GM12875 (cell line): Measurements from ENCODE around the gene DHRS7.

ENCODE experiments used
- H3K4me3 ChIP-seq: one replicate; pipeline ENCODE4 v1.5.1; 2011; ENCODE audit warnings: low read depth, low read length, control low read depth
- TF ChIP-seq, protein P1 (sequence below): IDR thresholded peaks from 2 replicates; pipeline ENCODE4 v1.5.1; 2011; ENCODE audit warnings: low read depth, mild to moderate bottlenecking, control low read depth, inconsistent platforms, low read length, moderate library complexity, borderline replicate concordance; ENCODE audit not compliant: insufficient read depth

The DHRS7 gene

GRCh38 chr14:60133487-60133886 lies 31.7 kb downstream of the DHRS7 start:
- TF ChIP-seq, protein P1, sequence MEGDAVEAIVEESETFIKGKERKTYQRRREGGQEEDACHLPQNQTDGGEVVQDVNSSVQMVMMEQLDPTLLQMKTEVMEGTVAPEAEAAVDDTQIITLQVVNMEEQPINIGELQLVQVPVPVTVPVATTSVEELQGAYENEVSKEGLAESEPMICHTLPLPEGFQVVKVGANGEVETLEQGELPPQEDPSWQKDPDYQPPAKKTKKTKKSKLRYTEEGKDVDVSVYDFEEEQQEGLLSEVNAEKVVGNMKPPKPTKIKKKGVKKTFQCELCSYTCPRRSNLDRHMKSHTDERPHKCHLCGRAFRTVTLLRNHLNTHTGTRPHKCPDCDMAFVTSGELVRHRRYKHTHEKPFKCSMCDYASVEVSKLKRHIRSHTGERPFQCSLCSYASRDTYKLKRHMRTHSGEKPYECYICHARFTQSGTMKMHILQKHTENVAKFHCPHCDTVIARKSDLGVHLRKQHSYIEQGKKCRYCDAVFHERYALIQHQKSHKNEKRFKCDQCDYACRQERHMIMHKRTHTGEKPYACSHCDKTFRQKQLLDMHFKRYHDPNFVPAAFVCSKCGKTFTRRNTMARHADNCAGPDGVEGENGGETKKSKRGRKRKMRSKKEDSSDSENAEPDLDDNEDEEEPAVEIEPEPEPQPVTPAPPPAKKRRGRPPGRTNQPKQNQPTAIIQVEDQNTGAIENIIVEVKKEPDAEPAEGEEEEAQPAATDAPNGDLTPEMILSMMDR, result no peak
- no peak overlapping the region for H3K4me3 ChIP-seq

- TF ChIP-seq, protein P1, result no peak
- H3K4me3 ChIP-seq, result no peak overlapping the region
These were observed 39.3 kb downstream of the DHRS7 start for GRCh38 chr14:60125918-60126317.

DNA sequence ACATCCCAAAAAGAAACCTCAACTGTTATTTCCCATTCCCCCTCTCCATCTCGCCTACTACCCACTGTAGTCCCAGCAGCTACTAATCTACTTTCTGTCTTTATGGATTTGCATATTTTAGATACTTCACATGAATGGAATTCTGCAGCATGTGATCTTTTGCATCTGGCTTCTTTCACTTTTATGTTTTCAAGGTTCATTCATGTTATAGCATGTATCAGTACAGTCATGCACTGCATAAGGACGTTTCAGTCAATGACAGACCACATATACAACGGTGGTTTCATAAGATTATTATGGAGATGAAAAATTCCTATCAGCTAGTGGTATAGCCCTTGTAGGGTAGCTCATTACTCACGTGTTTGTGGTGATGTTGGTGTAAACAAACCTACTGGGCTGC lies 49.0 kb downstream of the DHRS7 start:
- TF ChIP-seq, protein P1, result no peak
- H3K4me3 ChIP-seq, result no peak overlapping the region

DNA sequence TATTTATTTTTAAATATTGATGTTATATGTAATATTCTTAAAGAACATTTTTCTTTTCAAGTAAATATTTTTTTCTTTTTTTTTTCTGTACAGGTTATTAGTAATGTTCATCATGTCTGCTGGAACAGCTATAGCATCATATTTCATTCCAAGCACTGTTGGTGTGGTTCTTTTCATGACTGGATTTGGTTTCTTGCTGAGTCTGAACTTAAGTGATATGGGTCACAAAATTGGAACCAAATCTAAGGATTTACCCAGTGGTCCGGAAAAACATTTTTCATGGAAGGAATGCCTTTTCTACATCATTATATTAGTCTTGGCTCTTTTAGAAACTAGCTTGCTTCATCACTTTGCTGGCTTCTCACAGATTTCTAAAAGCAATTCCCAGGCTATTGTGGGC lies 50.3 kb downstream of the DHRS7 start:
- TF ChIP-seq, protein P1, result no peak
- no peak overlapping the region for H3K4me3 ChIP-seq

- no peak overlapping the region for H3K4me3 ChIP-seq
- TF ChIP-seq, protein P1, result no peak
These were observed 53.5 kb downstream of the DHRS7 start for GRCh38 chr14:60111732-60112131.

GRCh38 chr14:60107477-60107876 lies 57.7 kb downstream of the DHRS7 start:
- TF ChIP-seq, protein P1, result no peak
- no peak overlapping the region for H3K4me3 ChIP-seq

GRCh38 chr14:60106339-60106738 lies 58.9 kb downstream of the DHRS7 start:
- no peak overlapping the region for H3K4me3 ChIP-seq
- TF ChIP-seq, protein P1, result no peak
